ENCODE results near the gene BCL2L13. TPM values are rescaled to one million over a fixed set of nuclear protein-coding genes. Genes with fewer than 3 reads are reported as not detected.

BCL2L13 gene
- polyA plus RNA-seq, 1 donor (not counting 4 experiments of a cell fraction or from before 2014, with no cell fraction given), result 51.0 TPM

GRCh38 chr22:17716529-17716928 lies 78.0 kb downstream of the BCL2L13 start:
- DNase-seq (ENCODE audit: low read depth, low spot score) (no peak), FAIRE-seq (no peak)
- dilution Hi-C loops (cut with MboI; ENCODE audit: extremely low pct_ligation_motif_present, low sequenced_read_pairs), result no loop called here
- H3K27ac ChIP-seq (ENCODE audit: control insufficient read depth, insufficient read depth, low read length), result no peak overlapping the region
- no peak overlapping the region for H3K9ac ChIP-seq (ENCODE audit: control insufficient read depth, extremely low read depth, insufficient read depth, low read length)
- H3K4me2 ChIP-seq (ENCODE audit: control insufficient read depth, extremely low read depth, insufficient read depth, low read depth, low read length), result no peak overlapping the region
- TF ChIP-seq CTCF (optimal IDR thresholded peaks at IDR 0.05 in 1 of 3, IDR thresholded peaks at IDR 0.05 in 1 of 3, conservative IDR thresholded peaks at IDR 0.05 in 1 of 3; ENCODE audit: extremely low read depth in 1 of 3, insufficient read depth in 2 of 3, low read length in 3 of 3), result no peak
- TF ChIP-seq EZH2 (IDR thresholded peaks at IDR 0.05; ENCODE audit: low read length), result no peak
- H3K4me3 ChIP-seq (ENCODE audit: control insufficient read depth in 2 of 3, extremely low read depth in 1 of 3, insufficient read depth in 2 of 3, low read depth in 1 of 3, low read length in 3 of 3), result no peak overlapping the region
- H3K9me1 ChIP-seq (ENCODE audit: control insufficient read depth, extremely low read depth, insufficient read depth, low read length), result no peaks in the 10 kb centered on the region
- no peaks in the 10 kb centered on the region for H3K36me3 ChIP-seq (ENCODE audit: control insufficient read depth in 2 of 2, extremely low read depth in 1 of 2, insufficient read depth in 2 of 2, low read length in 2 of 2)
- H4K20me1 ChIP-seq (ENCODE audit: control insufficient read depth, extremely low read depth, insufficient read depth, low read length), result no peaks in the 10 kb centered on the region
- H3K79me2 ChIP-seq (ENCODE audit: control insufficient read depth, insufficient read depth, low read length), result no peaks in the 10 kb centered on the region
- H2AFZ ChIP-seq (ENCODE audit: control insufficient read depth, low read length), result no peak overlapping the region
- H3K9me3 ChIP-seq (ENCODE audit: control insufficient read depth, low read depth, low read length), result no peaks in the 10 kb centered on the region
- H3K4me1 ChIP-seq (ENCODE audit: control insufficient read depth, extremely low read depth, insufficient read depth, low read length), result no peaks in the 10 kb centered on the region
- no peaks in the 10 kb centered on the region for H3K27me3 ChIP-seq (ENCODE audit: control insufficient read depth, extremely low read depth, insufficient read depth, low read length)

- Histone ChIP-seq H3K9ac (ENCODE audit: control insufficient read depth, extremely low read depth, insufficient read depth, low read length) (no peak overlapping the region), H3K4me1 (ENCODE audit: control insufficient read depth, extremely low read depth, insufficient read depth, low read length) (no peaks in the 10 kb centered on the region), H3K79me2 (ENCODE audit: control insufficient read depth, insufficient read depth, low read length) (no peaks in the 10 kb centered on the region), H3K9me1 (ENCODE audit: control insufficient read depth, extremely low read depth, insufficient read depth, low read length) (no peaks in the 10 kb centered on the region), H3K9me3 (ENCODE audit: control insufficient read depth, low read depth, low read length) (no peaks in the 10 kb centered on the region), H3K27ac (ENCODE audit: control insufficient read depth, insufficient read depth, low read length) (no peak overlapping the region), H3K36me3 (ENCODE audit: control insufficient read depth in 2 of 2, extremely low read depth in 1 of 2, insufficient read depth in 2 of 2, low read length in 2 of 2) (no peaks in the 10 kb centered on the region), H4K20me1 (ENCODE audit: control insufficient read depth, extremely low read depth, insufficient read depth, low read length) (no peaks in the 10 kb centered on the region), H2AFZ (ENCODE audit: control insufficient read depth, low read length) (no peak overlapping the region), H3K4me2 (ENCODE audit: control insufficient read depth, extremely low read depth, insufficient read depth, low read depth, low read length) (no peak overlapping the region), H3K27me3 (ENCODE audit: control insufficient read depth, extremely low read depth, insufficient read depth, low read length) (no peaks in the 10 kb centered on the region), H3K4me3 (ENCODE audit: control insufficient read depth in 2 of 3, extremely low read depth in 1 of 3, insufficient read depth in 2 of 3, low read depth in 1 of 3, low read length in 3 of 3) (no peak overlapping the region)
- dilution Hi-C loops (cut with MboI; ENCODE audit: extremely low pct_ligation_motif_present, low sequenced_read_pairs), result no loop called here
- FAIRE-seq, result no peak
- TF ChIP-seq EZH2 (IDR thresholded peaks at IDR 0.05; ENCODE audit: low read length) (no peak), CTCF (optimal IDR thresholded peaks at IDR 0.05 in 1 of 3, IDR thresholded peaks at IDR 0.05 in 1 of 3, conservative IDR thresholded peaks at IDR 0.05 in 1 of 3; ENCODE audit: extremely low read depth in 1 of 3, insufficient read depth in 2 of 3, low read length in 3 of 3) (no peak)
- no peak for DNase-seq (ENCODE audit: low read depth, low spot score)
Measured at GRCh38 chr22:17717708-17718107, 79.2 kb downstream of the BCL2L13 start.
